GM12874 (cell line): ENCODE results near the gene HSPA1A.

Source experiments
- CTCF ChIP-seq: IDR thresholded peaks from 2 replicates; pipeline ENCODE4 v1.5.1; 2011; ENCODE audit warnings: low read depth, mild to moderate bottlenecking, control low read depth, low read length, moderate library complexity; ENCODE audit not compliant: insufficient read depth

The HSPA1A gene

GRCh38 chr6:31770860-31771259 is 44.5 kb upstream of the HSPA1A start:
- no peak for TF ChIP-seq CTCF

- no peak for TF ChIP-seq CTCF
These were observed 43.4 kb upstream of the HSPA1A start for GRCh38 chr6:31771992-31772358.

GRCh38 chr6:31775184-31775583 is 40.2 kb upstream of the HSPA1A start:
- no peak for TF ChIP-seq CTCF

- no peak for TF ChIP-seq CTCF
These were observed 39.5 kb upstream of the HSPA1A start for GRCh38 chr6:31775633-31776484.

- no peak for TF ChIP-seq CTCF
These were observed 38.8 kb upstream of the HSPA1A start for GRCh38 chr6:31776485-31776988.

- 0 out of 2 replicates have a peak, but pooled peaks have one; percentile 6 for TF ChIP-seq CTCF
These were observed 38.2 kb upstream of the HSPA1A start, which contains the start of gene VWA7 for GRCh38 chr6:31776989-31777666. Gene VWA7, minus strand, starts transcription at chr6:31777328. Its CDS starts 549 bp downstream, at chr6:31776779.

GRCh38 chr6:31777667-31778050 is 37.7 kb upstream of the HSPA1A start:
- no peak for TF ChIP-seq CTCF
